Frontal cortex (tissue), 4 donors: Measurements from ENCODE around the gene GH1. TPM values are rescaled to one million over a fixed set of nuclear protein-coding genes. Genes with fewer than 3 reads are reported as not detected.
"Not testable (repeated sequence)": the region's sequence is repeated elsewhere in the genome, so short reads cannot be mapped to it uniquely, and the experiment has no call there.

Experiments
- DNase-seq, 2 donors: peaks; one replicate each; pipeline ENCODE4 v3.0.0; 2012; ENCODE audit warnings: low spot score in 2 of 2
- FAIRE-seq: peaks from 2 replicates; lab custom pipeline; 2012; peaks lifted over from hg19 to GRCh38; lab: Jason Lieb, UNC
- small RNA-seq: library from RNA; depleted of rRNA; stranded (forward); fragments of <200 nt; gene quantifications from one replicate; pipeline ENCODE3, GENCODE V24; 2014
- total RNA-seq: library from RNA; depleted of rRNA; stranded (reverse); fragments of >200 nt; gene quantifications from one replicate; pipeline ENCODE4 v1.2.3, GENCODE V29; 2014
- donor health status: control.
- donor health status: control.
- donor health status: control.

Gene GH1
- total RNA-seq, 1 donor from 2014 or later, result not detected

DNA sequence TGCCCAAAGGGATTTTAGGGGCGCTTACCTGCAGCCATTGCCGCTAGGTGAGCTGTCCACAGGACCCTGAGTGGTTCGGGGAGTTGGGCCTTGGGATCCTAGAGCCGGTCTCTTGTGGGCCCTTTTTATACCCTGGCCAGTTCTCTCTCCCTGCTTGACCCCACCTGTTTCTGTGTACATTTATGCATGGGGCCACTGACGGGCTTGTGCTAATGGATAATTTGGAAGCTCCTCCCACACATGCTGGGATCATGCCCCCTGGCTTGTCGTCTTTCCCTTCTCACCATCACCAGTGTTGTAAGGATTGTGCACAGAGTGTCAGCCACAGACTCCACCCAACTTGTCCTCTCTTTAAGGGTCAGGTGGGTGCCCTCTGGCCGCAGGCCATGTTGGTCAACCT, 45.1 kb downstream of the GH1 start, which contains the start of gene CSH2:
Gene CSH2 (minus strand): TSS at position 101 of the 400 bp plus-strand sequence. CDS start 63 bp downstream, at position 38.
- DNase-seq, FAIRE-seq: not testable (repeated sequence)

DNA sequence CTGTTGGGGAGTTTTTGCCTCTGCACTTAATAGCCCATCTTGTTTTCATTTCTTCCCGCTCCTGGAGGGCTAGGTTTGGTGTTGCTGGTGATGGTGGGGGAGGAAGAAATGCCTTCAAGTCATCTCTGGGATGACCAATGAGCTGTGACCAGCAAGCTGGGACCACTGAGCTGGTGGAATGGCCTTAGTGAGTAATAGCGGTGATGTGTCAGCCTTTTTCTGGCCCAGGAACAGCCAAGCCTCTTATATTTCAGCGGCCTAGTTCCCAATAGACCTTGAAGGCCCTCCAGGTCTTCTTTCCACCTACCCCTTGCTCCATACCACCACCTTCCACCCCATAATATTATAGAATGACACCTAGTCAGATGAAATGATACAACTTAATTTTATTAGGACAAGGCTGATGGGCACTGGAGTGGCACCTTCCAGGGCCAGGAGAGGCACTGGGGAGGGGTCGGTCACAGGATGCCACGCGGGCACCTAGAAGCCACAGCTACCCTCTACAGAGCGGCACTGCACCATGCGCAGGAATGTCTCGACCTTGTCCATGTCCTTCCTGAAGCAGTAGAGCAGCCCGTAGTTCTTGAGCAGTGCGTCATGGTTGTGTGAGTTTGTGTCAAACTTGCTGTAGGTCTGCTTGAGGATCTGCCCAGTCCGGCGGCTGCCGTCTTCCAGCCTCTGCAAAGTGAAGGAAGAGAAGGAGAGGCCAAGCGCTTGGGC, 46.8 kb downstream of the GH1 start:
- not testable (repeated sequence) for FAIRE-seq, DNase-seq

DNA sequence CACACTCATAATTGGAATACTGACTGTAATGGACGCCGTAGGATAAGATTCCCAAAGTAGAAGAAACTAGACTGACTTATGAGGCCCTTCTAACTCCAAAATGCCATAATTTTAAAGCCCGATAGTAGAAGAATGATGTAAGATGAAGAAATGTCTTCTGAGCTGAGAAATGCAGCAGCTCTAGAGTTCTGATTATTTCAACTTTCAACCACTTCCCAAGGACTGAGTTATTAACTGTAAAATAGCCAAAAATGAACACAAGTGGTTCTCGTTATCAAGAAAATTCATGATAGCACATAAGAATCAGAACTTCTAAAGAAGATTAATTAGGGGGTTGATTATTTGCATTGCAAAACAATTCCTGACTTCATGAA, 48.4 kb downstream of the GH1 start:
- DNase-seq, FAIRE-seq: not testable (repeated sequence)

DNA sequence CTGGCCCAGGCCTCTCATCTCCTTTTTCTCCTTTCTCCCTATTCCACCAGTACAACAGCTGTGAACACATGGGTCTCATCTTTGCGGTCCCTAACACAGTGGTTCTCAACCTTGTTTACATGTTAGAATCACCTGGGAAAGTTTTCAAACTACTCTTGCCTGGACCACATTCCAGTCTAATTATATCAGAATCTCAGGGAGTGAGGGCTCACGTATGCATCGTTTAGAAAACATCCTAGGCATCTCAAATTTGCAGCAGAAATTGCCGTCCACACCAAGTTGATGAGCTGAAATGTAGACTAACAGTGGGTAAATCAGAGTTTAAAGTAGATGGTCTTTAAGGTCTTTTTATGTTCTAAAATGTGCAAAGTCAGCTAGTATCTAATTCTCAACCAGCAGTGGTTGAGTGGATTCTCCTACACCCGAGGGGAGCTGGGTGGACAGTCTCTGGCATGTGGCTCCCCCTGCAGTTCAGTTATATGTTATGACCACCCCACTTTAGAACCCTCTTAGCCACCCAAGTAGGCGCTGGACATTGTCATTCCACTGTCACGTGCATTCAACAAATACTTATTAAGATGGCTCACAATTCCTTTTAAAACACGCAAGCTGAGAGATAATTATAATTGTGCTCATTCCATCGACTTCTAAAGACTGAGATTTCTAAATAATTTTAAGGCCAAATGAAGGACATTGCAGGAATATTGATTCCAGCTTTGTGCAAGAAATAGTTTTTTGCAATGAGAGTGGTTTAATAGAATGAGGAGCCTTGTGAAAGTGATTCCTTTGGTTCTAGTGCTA, 48.9 kb downstream of the GH1 start:
- DNase-seq, FAIRE-seq: not testable (repeated sequence)

Small RNA genes within 50 kb of the gene (small RNA-seq; reads per million reads assigned to genes)
- gene AC040958.1, result not detected
- gene AC127029.1, result not detected
- gene GH1, result not detected

Other genes with a start within 250 kb of the GH1 start
- 19.2 TPM for gene LIMD2, start 218.7 kb downstream of the GH1 start, total RNA-seq
- gene STRADA, start 177.0 kb downstream of the GH1 start, total RNA-seq, result 19.6 TPM
- 49.3 TPM for gene CCDC47, start 145.2 kb downstream of the GH1 start, total RNA-seq
- gene DDX42, start 144.7 kb downstream of the GH1 start, total RNA-seq, result 64.0 TPM
- gene PSMC5, start 91.4 kb downstream of the GH1 start, total RNA-seq, result 47.3 TPM
- gene FTSJ3, start 91.2 kb downstream of the GH1 start, total RNA-seq, result 34.6 TPM
- 9.4 TPM for gene SMARCD2, start 76.2 kb downstream of the GH1 start, total RNA-seq
- not detected for gene CSH2, start 45.2 kb downstream of the GH1 start, total RNA-seq
- gene GH2, start 36.9 kb downstream of the GH1 start, total RNA-seq, result not detected
- gene CSH1, start 22.3 kb downstream of the GH1 start, total RNA-seq, result not detected
- gene CSHL1, start 7.6 kb downstream of the GH1 start, total RNA-seq, result not detected
- gene CD79B, start 13.5 kb upstream of the GH1 start, total RNA-seq, result under 0.01 TPM
- not detected for gene SCN4A, start 54.1 kb upstream of the GH1 start, total RNA-seq
- 2.0 TPM for gene PRR29, start 79.5 kb upstream of the GH1 start, total RNA-seq
- 7.3 TPM for gene ICAM2, start 101.8 kb upstream of the GH1 start, total RNA-seq
- 3.7 TPM for gene ERN1, start 211.3 kb upstream of the GH1 start, total RNA-seq